MCF 10A (cell line): ENCODE data around the gene SLC12A9. TPM values are rescaled to one million over a fixed set of nuclear protein-coding genes. Genes with fewer than 3 reads are reported as not detected.
A peak's percentile ranks its signal among the peaks of the same experiment; 100 is the strongest.

Experiments
- BruUV-seq: library from RNA; stranded (reverse); fragments of 400-500 nt; replicated peaks from 2 replicates; lab custom pipeline; 2021; lab: Mats Ljungman, UMichigan
- CTCF ChIA-PET: fragments of 300-600 bp; sonication (Branson Sonifier 250); formaldehyde crosslinking; extraction: SDS; loops from one replicate; lab custom pipeline; 2021; ENCODE audit warnings: antibody characterized with exemption, inconsistent platforms; lab: Yijun Ruan, JAX
- POLR2A ChIA-PET: fragments of 300-600, 350-650 bp; sonication (Branson Sonifier 250); formaldehyde crosslinking; extraction: SDS; loops from one replicate; lab custom pipeline; 2020; ENCODE audit warnings: antibody characterized with exemption, inconsistent platforms; lab: Yijun Ruan, JAX
- DNase-seq: peaks from one replicate; pipeline ENCODE4 v3.0.0-alpha.2; 2018; ENCODE audit not compliant: unreplicated experiment
- H3K27ac Mint-ChIP-seq: one replicate; pipeline ENCODE4 v1.8.0; 2022; ENCODE audit warnings: mild to moderate bottlenecking, low read depth, mixed read lengths; ENCODE audit not compliant: unreplicated experiment
- H3K27me3 Mint-ChIP-seq: one replicate; pipeline ENCODE4 v1.8.0; 2022; ENCODE audit warnings: mixed read lengths; ENCODE audit not compliant: insufficient read depth, unreplicated experiment
- H3K36me3 Mint-ChIP-seq: one replicate; pipeline ENCODE4 v1.8.0; 2022; ENCODE audit warnings: mild to moderate bottlenecking, moderate library complexity, mixed read lengths; ENCODE audit not compliant: insufficient read depth, unreplicated experiment
- H3K4me1 Mint-ChIP-seq: one replicate; pipeline ENCODE4 v1.8.0; 2022; ENCODE audit warnings: mixed read lengths; ENCODE audit not compliant: insufficient read depth, unreplicated experiment
- H3K4me3 Mint-ChIP-seq: one replicate; pipeline ENCODE4 v1.8.0; 2022; ENCODE audit warnings: mild to moderate bottlenecking, moderate library complexity, mixed read lengths; ENCODE audit not compliant: unreplicated experiment
- H3K9me3 Mint-ChIP-seq: one replicate; pipeline ENCODE4 v1.8.0; 2022; ENCODE audit warnings: mixed read lengths; ENCODE audit not compliant: unreplicated experiment
- intact Hi-C: fragments of 100-400 bp; cut with micrococcal nuclease; formaldehyde crosslinking; loops from 2 replicates; pipeline ENCODE4 v1.14.1; 2022
- total RNA-seq: library from RNA; stranded (reverse); gene quantifications from 2 replicates; pipeline ENCODE4 v1.2.3, GENCODE V29; 2022
- TF ChIP-seq, protein P1 (sequence below): fragments of 200-600 bp; IDR thresholded peaks from one replicate; pipeline ENCODE4 v1.8.0; 2022; ENCODE audit warnings: antibody characterized with exemption, mild to moderate bottlenecking; ENCODE audit not compliant: unreplicated experiment

Gene SLC12A9
- total RNA-seq, 1 experiment from 2014 or later: 19.2 TPM

DNA sequence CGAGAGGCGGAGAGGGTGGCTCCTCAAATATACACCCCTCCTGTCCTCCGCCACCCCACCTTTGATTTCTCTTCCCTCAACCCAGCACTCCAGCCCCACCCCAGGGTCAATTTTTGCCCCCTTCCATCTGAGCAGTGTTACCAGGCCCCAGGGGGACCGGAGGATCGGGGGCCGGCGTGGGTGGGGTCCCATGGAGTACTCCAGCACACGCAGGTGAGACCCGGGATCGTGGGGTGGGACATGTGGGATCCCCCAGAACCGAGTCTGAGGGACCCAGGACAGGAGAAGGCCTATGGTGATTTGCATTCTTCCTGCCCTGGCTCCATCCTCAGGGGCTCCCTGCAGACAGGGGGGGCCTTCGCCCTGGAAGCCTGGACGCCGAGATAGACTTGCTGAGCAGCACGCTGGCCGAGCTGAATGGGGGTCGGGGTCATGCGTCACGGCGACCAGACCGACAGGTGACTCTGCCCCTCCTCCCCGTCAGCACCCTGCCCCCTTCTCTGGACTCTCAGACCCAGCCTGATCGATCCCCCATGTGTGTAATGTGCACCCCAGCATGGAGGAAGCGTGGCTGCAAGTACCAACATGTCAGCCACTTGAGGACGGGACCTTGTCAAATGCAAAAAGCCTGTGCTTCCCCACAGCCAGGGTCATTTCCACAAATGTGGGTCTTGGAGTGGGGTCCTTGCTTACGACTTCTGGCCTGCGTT lies 15.4 kb downstream of the SLC12A9 start:
- H3K36me3 Mint-ChIP-seq: peaks cover 71% of the 10 kb centered on the region
- ChIA-PET POLR2A (interaction anchor here (1.4 to 2.1 kb wide), 5 partner anchors 8 to 66 kb away, joined by 3 to 25 read pairs (median 11); partner anchors contain the start of genes SLC12A9, SRRT and UFSP1), CTCF (no interaction called here)
- intact Hi-C loops: no loop called here
- peak overlapping the region; percentile 99 for H3K27ac Mint-ChIP-seq
- TF ChIP-seq, protein P1, sequence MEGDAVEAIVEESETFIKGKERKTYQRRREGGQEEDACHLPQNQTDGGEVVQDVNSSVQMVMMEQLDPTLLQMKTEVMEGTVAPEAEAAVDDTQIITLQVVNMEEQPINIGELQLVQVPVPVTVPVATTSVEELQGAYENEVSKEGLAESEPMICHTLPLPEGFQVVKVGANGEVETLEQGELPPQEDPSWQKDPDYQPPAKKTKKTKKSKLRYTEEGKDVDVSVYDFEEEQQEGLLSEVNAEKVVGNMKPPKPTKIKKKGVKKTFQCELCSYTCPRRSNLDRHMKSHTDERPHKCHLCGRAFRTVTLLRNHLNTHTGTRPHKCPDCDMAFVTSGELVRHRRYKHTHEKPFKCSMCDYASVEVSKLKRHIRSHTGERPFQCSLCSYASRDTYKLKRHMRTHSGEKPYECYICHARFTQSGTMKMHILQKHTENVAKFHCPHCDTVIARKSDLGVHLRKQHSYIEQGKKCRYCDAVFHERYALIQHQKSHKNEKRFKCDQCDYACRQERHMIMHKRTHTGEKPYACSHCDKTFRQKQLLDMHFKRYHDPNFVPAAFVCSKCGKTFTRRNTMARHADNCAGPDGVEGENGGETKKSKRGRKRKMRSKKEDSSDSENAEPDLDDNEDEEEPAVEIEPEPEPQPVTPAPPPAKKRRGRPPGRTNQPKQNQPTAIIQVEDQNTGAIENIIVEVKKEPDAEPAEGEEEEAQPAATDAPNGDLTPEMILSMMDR: no peak
- BruUV-seq: no TSS peak
- no peaks in the 10 kb centered on the region for H3K9me3 Mint-ChIP-seq
- H3K27me3 Mint-ChIP-seq: no peaks in the 10 kb centered on the region
- H3K4me1 Mint-ChIP-seq: peaks cover 6% of the 10 kb centered on the region
- peak overlapping the region; percentile 85 for H3K4me3 Mint-ChIP-seq
- peak; percentile 30 for DNase-seq

DNA sequence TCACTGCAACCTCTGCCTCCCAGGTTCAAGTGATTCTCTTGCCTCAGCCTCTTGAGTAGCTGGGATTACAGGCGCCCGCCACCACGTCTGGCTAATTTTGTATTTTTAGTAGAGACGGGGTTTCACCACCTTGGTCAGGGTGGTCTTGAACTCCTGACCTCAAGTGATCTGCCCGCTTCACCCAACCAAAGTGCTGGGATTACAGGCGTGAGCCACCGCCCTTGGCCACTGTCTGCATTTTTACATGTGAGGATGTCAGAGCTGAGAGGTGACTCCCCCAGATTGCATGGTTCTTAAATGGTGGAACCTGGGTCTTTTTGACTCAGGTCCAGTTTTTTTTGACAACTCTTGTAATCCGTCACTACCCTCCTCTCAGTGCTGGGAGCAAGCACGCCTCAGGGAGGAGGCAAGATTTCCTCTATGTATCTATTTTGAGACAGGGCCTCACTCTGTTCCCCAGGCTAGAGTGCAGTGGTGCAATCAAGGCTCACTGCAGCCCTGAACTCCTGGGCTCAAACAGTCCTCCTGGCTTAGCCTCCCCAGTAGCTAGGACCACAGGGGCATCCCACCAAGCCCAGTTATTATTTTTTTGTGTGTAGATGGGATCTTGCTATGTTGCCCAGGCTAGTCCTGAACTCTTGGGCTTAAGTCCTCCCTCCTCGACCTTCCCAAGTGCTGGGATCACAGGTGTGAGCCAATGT lies 21.2 kb downstream of the SLC12A9 start:
- Mint-ChIP-seq H3K36me3 (peaks cover 91% of the 10 kb centered on the region), H3K9me3 (no peaks in the 10 kb centered on the region), H3K27ac (peak overlapping the region; percentile 98), H3K4me1 (peaks cover 27% of the 10 kb centered on the region), H3K4me3 (peak overlapping the region; percentile 97), H3K27me3 (no peaks in the 10 kb centered on the region)
- BruUV-seq: no TSS peak
- DNase-seq: no peak
- TF ChIP-seq, protein P1: no peak
- CTCF ChIA-PET: interaction anchor here (0.8 to 1.3 kb wide), 3 partner anchors 12 to 168 kb away, joined by 3 read pairs; partner anchors contain the start of genes POP7 and UFSP1
- intact Hi-C loops: no loop called here
- POLR2A ChIA-PET: interaction anchor here (7.2 kb wide), 1 partner anchor 15 kb away, joined by 157 read pairs; the partner anchor contains the start of gene UFSP1

DNA sequence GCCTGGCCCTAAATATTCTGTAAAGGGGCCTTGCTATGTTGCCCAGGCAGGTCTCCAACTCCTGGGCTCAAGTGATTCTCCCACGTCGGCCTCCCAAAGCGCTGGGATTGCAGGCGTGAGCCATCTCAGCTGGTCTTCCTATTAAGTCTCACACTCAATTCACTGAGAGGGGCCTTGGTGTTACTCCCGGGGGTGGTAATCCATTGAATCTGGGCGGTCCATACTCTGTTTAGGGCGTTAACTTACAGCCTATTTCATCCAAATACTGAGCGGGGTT lies 21.7 kb downstream of the SLC12A9 start:
- ChIA-PET CTCF (interaction anchor here (1.0 to 1.3 kb wide), 2 partner anchors 15 to 168 kb away, joined by 3 read pairs; partner anchors contain the start of genes POP7 and UFSP1), POLR2A (interaction anchor here (1.4 to 7.2 kb wide), 2 partner anchors 15 to 74 kb away, joined by 7 to 157 read pairs; partner anchors contain the start of gene UFSP1)
- DNase-seq: no peak
- H3K9me3 Mint-ChIP-seq: no peaks in the 10 kb centered on the region
- H3K27ac Mint-ChIP-seq: peak overlapping the region; percentile 98
- BruUV-seq: no TSS peak
- TF ChIP-seq, protein P1: no peak
- peaks cover 91% of the 10 kb centered on the region for H3K36me3 Mint-ChIP-seq
- H3K27me3 Mint-ChIP-seq: no peaks in the 10 kb centered on the region
- peaks cover 30% of the 10 kb centered on the region for H3K4me1 Mint-ChIP-seq
- H3K4me3 Mint-ChIP-seq: peak overlapping the region; percentile 97
- intact Hi-C loops: no loop called here
